SH-SY5Y (cell line): ENCODE results near the gene GPR87.

Experiments
- GATA2 ChIP-seq: IDR thresholded peaks from 2 replicates; pipeline ENCODE4 v1.6.1; 2011; ENCODE audit warnings: mild to moderate bottlenecking, low read depth, low read length
- GATA3 ChIP-seq: IDR thresholded peaks from 2 replicates; pipeline ENCODE4 v1.6.1; 2011; ENCODE audit warnings: low read depth, mild to moderate bottlenecking, low read length, moderate library complexity

Gene GPR87

DNA sequence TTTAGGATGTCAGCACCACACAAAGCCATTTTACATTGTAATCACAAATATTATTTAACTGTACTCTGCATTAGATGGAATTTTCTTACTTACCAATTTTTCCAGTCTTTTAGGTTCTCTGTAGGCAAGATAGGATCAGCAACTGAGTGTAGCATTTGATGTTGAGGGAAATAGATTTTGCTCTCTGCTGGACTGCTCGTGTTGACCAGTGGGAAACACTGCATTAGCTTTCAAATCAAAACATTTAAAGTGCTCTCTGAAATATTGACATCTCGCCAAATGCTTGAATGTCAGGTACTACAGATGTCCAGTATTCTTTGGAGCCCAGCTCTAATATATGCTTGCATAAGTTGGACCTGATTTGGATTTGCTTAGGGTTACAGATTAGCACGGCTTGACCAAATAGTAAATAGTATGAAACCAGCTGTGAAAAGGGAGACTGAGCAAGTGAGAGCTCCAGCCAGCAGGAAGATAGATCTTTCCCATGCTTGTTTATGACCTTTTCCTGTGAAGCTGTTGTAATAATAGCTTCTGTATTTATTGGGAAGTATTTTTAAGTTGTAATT is 67.8 kb downstream of the GPR87 start:
- TF ChIP-seq GATA3 = no peak
- TF ChIP-seq GATA2 = no peak
